Activated T-cell treated with anti-CD3 and anti-CD28 coated beads, Interleukin-2, amount 50 U/mL, for 4 hours (primary cell): ENCODE data around the gene LGALS9. TPM values are rescaled to one million over a fixed set of nuclear protein-coding genes. Genes with fewer than 3 reads are reported as not detected.
"Not testable (repeated sequence)": the region's sequence is repeated elsewhere in the genome, so short reads cannot be mapped to it uniquely, and the experiment has no call there.

ENCODE experiments used
- ATAC-seq, 2 donors: fragments of 200-7000 bp; cut with Tn5 transposase; one replicate each; pipeline ENCODE4 v1.10.0; 2021
- DNase-seq: peaks from one replicate; pipeline ENCODE4 v3.0.0-alpha.2; 2020
- H3K27me3 Mint-ChIP-seq: one replicate; pipeline ENCODE4 v1.8.0; 2021; ENCODE audit warnings: low read depth, mixed read lengths
- H3K36me3 Mint-ChIP-seq: one replicate; pipeline ENCODE4 v1.8.0; 2022; ENCODE audit warnings: mixed read lengths; ENCODE audit not compliant: insufficient read depth
- H3K4me1 Mint-ChIP-seq: one replicate; pipeline ENCODE4 v1.8.0; 2021; ENCODE audit warnings: low read depth, mixed read lengths
- H3K4me3 Mint-ChIP-seq: one replicate; pipeline ENCODE4 v1.8.0; 2021; ENCODE audit warnings: mild to moderate bottlenecking, moderate library complexity, mixed read lengths
- H3K9me3 Mint-ChIP-seq: one replicate; pipeline ENCODE4 v1.8.0; 2021; ENCODE audit warnings: mixed read lengths
- total RNA-seq, 3 donors: library from RNA; stranded (reverse); gene quantifications; one replicate each; pipeline ENCODE4 v1.2.1, GENCODE V29; 2021

LGALS9 gene
- total RNA-seq, 3 donors from 2014 or later: 13.4 to 21.8 (median 16.4) TPM

DNA sequence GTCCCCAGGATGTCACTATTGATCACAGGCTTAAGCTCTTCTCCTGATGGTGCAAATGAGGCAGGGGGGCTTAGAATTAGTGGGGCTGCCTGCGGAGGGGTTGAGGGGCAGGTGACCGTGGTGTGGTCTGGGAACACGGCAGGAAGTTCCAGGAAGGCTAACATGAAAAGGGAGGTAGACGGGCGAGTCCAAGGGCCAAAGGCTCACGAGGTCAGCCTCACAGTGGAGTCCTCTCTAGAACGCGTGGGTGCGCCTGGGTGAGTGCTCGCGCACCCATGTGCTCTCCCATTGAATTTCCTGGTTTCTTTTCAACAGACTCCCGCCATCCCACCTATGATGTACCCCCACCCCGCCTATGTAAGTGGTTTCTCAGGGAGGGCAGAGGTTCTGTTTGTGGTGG, 15.2 kb downstream of the LGALS9 start:
- Mint-ChIP-seq H3K36me3 (peaks cover 11% of the 10 kb centered on the region), H3K27me3 (no peaks in the 10 kb centered on the region), H3K9me3 (no peaks in the 10 kb centered on the region), H3K4me1 (no peaks in the 10 kb centered on the region), H3K4me3 (no peak overlapping the region)
- ATAC-seq (no peak), DNase-seq (no peak)

GRCh38 chr17:27647765-27648164, 16.8 kb downstream of the LGALS9 start:
- peaks cover 9% of the 10 kb centered on the region for H3K36me3 Mint-ChIP-seq

DNA sequence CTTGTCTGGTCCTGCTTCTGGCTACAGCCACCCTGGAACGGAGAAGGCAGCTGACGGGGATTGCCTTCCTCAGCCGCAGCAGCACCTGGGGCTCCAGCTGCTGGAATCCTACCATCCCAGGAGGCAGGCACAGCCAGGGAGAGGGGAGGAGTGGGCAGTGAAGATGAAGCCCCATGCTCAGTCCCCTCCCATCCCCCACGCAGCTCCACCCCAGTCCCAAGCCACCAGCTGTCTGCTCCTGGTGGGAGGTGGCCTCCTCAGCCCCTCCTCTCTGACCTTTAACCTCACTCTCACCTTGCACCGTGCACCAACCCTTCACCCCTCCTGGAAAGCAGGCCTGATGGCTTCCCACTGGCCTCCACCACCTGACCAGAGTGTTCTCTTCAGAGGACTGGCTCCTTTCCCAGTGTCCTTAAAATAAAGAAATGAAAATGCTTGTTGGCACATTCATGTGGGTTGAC, 18.2 kb downstream of the LGALS9 start:
- DNase-seq, H3K4me1 Mint-ChIP-seq, H3K27me3 Mint-ChIP-seq, H3K9me3 Mint-ChIP-seq, H3K36me3 Mint-ChIP-seq, H3K4me3 Mint-ChIP-seq, ATAC-seq: not testable (repeated sequence)

More at GRCh38 chr17:27647765-27648164, 16.8 kb downstream of the LGALS9 start:
- DNase-seq (no peak), ATAC-seq (no peak)
- Mint-ChIP-seq H3K4me3 (no peak overlapping the region), H3K4me1 (peaks cover 2% of the 10 kb centered on the region), H3K9me3 (no peaks in the 10 kb centered on the region), H3K27me3 (no peaks in the 10 kb centered on the region)

DNA sequence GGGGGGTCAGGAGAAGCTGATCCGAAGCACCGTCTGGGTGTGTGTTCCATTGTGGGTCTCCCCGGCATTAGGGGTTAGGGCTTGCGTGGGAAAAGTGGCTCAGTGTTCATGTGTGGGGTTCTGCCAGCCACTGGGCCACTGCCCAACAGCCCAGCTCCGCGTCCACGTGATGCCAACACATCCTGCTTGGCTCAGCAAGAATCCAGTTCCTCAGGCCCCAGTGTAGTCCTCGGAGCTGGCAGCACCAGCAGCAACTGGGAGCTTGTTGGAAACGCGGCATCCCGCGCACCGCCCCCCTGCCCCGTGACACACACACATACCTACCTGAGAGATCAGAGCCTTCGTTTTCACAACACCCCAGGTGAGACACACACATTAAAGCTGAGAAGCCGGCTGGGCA, 18.9 kb downstream of the LGALS9 start:
- Mint-ChIP-seq H3K4me1 (peaks cover 8% of the 10 kb centered on the region), H3K9me3 (no peaks in the 10 kb centered on the region), H3K36me3 (peaks cover 6% of the 10 kb centered on the region), H3K4me3 (no peak overlapping the region), H3K27me3 (peaks cover 2% of the 10 kb centered on the region)
- DNase-seq (no peak), ATAC-seq (no peak)

DNA sequence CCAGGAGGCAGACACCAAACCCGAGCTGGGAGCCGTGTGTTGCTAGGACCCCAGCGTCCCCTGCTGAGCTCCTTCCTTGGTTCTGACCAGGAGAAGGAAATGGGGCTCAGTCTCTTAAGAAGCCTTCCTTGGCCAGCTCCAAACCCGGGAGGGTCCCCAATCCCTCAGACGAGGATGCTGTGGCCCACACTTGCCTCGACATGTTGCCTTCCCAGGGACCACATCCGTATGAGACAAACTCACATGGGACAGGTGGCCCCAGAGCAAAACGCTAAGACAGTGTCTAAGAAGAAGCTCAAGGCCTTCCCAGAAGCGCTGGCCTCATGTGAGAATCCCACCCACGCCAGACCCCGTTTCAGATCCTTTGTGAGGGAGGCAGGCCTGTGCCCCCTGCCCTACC, 19.8 kb downstream of the LGALS9 start:
- ATAC-seq (no peak), DNase-seq (no peak)
- Mint-ChIP-seq H3K27me3 (peaks cover 2% of the 10 kb centered on the region), H3K9me3 (no peaks in the 10 kb centered on the region), H3K36me3 (peaks cover 6% of the 10 kb centered on the region), H3K4me1 (peaks cover 8% of the 10 kb centered on the region), H3K4me3 (no peak overlapping the region)

DNA sequence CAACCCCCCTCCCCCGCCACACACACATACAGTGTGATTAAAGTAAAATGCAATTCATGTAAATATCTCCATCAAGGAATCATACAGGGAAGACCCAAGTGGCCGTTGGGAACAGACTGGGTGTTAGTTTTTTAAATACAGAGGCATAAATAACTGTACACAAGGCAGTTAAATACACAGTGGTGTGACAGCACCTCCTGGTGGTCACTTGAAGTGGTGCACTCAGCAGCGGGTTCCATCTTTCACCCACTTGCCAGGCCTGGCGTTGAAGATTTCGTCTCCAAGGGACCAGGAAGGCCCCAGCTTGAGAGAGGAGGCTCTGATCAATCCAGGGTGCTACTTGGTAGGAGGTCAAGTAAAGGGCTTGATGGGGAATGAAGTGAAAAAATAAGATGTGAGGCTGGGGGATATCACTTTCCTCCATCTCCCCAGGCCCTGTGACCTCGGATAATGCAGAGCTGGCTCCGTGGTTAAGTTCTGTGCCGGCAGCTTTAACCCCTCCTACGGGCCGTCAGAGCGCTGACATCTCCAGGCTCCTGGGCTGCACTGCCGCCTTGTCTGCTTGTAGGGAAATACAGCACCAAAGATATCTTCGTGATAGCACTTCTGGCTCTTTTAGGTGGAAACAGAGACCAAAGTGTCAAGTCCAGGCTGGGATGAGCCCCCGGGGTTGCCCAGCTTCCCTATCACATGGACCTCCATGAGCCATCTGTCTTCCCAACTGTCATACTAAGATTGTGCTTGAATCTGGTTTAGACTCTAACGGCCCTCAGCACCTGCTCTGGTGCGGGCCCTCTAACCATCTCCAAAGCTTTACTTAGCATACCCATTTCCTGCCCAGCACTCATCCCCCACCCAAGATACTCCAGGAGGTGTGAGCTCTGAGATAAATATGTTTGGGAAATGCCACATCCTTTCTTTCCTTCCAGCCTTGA, 20.7 kb downstream of the LGALS9 start:
- H3K36me3 Mint-ChIP-seq: peaks cover 6% of the 10 kb centered on the region
- no peak overlapping the region for H3K4me3 Mint-ChIP-seq
- DNase-seq (peak; percentile 62), ATAC-seq (peak; percentile 65 to 67)
- peaks cover 8% of the 10 kb centered on the region for H3K4me1 Mint-ChIP-seq
- peaks cover 2% of the 10 kb centered on the region for H3K27me3 Mint-ChIP-seq
- no peaks in the 10 kb centered on the region for H3K9me3 Mint-ChIP-seq

GRCh38 chr17:27653449-27653971, 22.5 kb downstream of the LGALS9 start:
- H3K27me3 Mint-ChIP-seq, H3K36me3 Mint-ChIP-seq, DNase-seq, H3K4me1 Mint-ChIP-seq, H3K4me3 Mint-ChIP-seq, H3K9me3 Mint-ChIP-seq, ATAC-seq: not testable (repeated sequence)

GRCh38 chr17:27654136-27654535, 23.1 kb downstream of the LGALS9 start:
- DNase-seq (no peak), ATAC-seq (no peak)
- Mint-ChIP-seq H3K4me1 (peaks cover 8% of the 10 kb centered on the region), H3K27me3 (peaks cover 4% of the 10 kb centered on the region), H3K36me3 (peaks cover 3% of the 10 kb centered on the region), H3K9me3 (no peaks in the 10 kb centered on the region), H3K4me3 (no peak overlapping the region)

DNA sequence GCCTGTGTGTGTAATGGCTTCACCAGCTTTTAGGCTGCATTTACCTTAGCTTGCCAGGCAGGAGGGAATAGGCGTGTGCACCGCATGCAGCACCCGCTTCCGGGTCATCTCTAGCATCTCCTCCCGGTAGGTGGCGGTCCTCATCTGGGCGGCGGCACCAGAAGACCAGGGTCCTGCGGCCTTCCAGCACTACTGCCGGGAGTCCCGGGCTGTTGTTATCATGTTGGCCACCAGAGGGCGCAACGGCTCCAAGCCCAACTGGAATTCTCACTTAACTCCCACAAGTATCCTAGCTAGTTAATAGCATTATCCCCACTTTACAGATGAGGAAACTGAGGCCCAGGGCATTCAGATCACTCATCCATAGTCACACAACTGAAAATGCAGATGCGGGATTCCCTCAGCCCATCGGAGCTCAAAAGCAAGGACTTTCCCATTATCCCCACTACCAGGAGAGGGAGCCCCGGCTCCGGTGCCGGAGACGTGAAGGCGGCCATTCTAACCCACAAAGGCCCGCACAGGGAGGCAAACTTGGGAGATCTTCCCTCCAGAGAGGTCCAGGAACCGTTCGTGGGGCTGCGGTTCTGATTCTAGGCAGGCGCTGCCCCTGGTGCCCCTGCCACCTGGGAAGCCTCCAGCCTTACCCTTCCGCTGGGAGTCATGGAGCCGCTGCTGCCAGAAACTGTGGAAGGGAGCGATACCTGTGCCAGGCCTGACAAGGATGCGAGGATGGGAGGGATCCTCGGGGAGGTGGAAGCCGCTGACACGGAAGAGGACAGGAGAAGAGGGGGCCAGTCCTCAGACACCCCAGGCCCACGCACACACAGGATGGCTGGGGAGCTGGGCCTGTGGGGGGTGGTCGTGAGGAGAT, 23.9 kb downstream of the LGALS9 start:
- no peaks in the 10 kb centered on the region for H3K9me3 Mint-ChIP-seq
- peak; percentile 68 for DNase-seq
- H3K4me1 Mint-ChIP-seq: peaks cover 8% of the 10 kb centered on the region
- no peak overlapping the region for H3K4me3 Mint-ChIP-seq
- H3K36me3 Mint-ChIP-seq: peaks cover 2% of the 10 kb centered on the region
- peaks cover 4% of the 10 kb centered on the region for H3K27me3 Mint-ChIP-seq
- ATAC-seq: peak; percentile 78 to 83

GRCh38 chr17:27655525-27656111, 24.6 kb downstream of the LGALS9 start:
- ATAC-seq, H3K4me1 Mint-ChIP-seq, H3K9me3 Mint-ChIP-seq, DNase-seq, H3K27me3 Mint-ChIP-seq, H3K4me3 Mint-ChIP-seq, H3K36me3 Mint-ChIP-seq: not testable (repeated sequence)

DNA sequence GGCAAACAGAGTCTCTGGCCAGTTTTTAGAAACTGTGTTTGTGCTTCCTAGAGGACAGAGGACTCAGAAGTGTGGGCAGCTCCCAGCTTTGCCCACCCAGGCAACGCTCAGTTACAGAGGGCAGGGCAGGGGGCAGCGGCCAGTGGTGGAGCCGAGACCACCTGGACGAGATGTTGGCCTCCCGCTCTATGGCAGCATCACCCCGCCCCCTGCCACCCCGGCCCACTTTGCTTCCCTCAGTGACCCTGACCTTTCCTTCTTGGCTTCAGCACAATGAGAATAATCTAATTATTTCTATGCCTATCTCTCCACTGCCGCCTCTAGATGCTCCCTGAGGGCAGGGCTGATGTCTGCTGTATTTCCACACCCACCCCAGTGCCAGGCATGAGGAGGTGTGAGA, 25.6 kb downstream of the LGALS9 start:
- H3K4me3 Mint-ChIP-seq, H3K36me3 Mint-ChIP-seq, H3K27me3 Mint-ChIP-seq, ATAC-seq, H3K9me3 Mint-ChIP-seq, DNase-seq, H3K4me1 Mint-ChIP-seq: not testable (repeated sequence)

DNA sequence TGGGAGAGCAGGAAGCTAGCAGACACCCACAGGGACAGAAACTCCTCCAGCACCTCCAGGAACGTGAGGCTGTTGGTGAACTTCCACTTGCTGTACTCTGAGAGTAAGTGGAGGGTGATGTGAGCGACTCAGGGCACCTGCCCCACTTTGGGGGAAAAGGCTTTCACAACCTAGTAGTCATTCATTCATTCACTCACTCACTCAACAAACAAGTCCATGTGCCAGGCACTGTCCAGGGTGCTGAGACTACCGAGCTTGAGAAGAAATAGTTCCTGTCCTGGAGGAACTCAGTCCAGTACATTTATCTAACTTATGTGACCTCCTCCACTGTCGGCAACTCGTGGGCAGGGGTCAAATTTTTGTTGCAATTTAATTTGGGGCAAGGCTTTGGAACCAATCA, 26.6 kb downstream of the LGALS9 start:
- Mint-ChIP-seq H3K4me3 (no peak overlapping the region), H3K27me3 (peaks cover 6% of the 10 kb centered on the region)

DNA sequence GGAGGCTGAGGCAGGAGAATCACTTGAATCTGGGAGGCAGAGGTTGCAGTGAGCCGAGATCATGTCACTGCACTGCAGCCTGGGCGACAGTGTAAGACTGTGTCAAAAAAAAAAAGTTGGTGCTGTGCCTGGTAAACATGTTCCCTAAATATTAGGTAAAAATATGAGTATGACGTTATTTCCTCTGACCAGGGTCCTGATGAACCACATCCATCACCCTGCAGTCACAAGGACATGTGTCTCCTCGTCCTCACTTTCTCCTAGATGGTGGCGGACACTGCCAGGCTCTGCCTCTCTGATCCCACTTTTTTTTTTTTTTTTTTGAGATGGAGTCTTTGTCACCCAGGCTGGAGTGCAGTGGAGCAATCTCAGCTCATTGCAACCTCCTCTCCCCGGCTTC, 28.7 kb downstream of the LGALS9 start:
- no peak for ATAC-seq
- Mint-ChIP-seq H3K9me3 (no peaks in the 10 kb centered on the region), H3K36me3 (no peaks in the 10 kb centered on the region), H3K4me3 (no peak overlapping the region), H3K4me1 (peaks cover 2% of the 10 kb centered on the region), H3K27me3 (peaks cover 6% of the 10 kb centered on the region)
- DNase-seq: no peak

More for the DNA sequence above, 26.6 kb downstream of the LGALS9 start:
- DNase-seq (no peak), ATAC-seq (no peak)
- Mint-ChIP-seq H3K9me3 (no peaks in the 10 kb centered on the region), H3K36me3 (no peaks in the 10 kb centered on the region), H3K4me1 (peaks cover 6% of the 10 kb centered on the region)

- Mint-ChIP-seq H3K36me3 (no peaks in the 10 kb centered on the region), H3K27me3 (peaks cover 4% of the 10 kb centered on the region), H3K4me1 (no peaks in the 10 kb centered on the region), H3K9me3 (no peaks in the 10 kb centered on the region), H3K4me3 (no peak overlapping the region)
- ATAC-seq: no peak
- DNase-seq: no peak
Measured at GRCh38 chr17:27660436-27660835, 29.4 kb downstream of the LGALS9 start.
